Iris pigment epithelial cell (primary cell): Measurements from ENCODE around the gene GBF1.
A peak's percentile ranks its signal among the peaks of the same experiment; 100 is the strongest.
"Not testable (repeated sequence)": the region's sequence is repeated elsewhere in the genome, so short reads cannot be mapped to it uniquely, and the experiment has no call there.

Experiments used
- DNase-seq: peaks from one replicate; pipeline ENCODE4 v3.0.0-alpha.2; 2011; ENCODE audit warnings: low read depth

GBF1 gene

GRCh38 chr10:102245082-102245931 lies at the start of gene GBF1:
Gene GBF1 (plus strand): TSS chr10:102245532. CDS start chr10:102258939, 13,407 bp downstream.
- peak; percentile 100 for DNase-seq

- DNase-seq = no peak
These were observed 48.4 kb upstream of the GBF1 start for GRCh38 chr10:102196893-102197292.

- DNase-seq = no peak
These were observed 47.3 kb upstream of the GBF1 start for GRCh38 chr10:102198027-102198426.

- DNase-seq = no peak
These were observed 44.3 kb upstream of the GBF1 start for GRCh38 chr10:102200751-102201640.

- no peak for DNase-seq
These were observed 42.9 kb upstream of the GBF1 start for GRCh38 chr10:102202386-102202785.

GRCh38 chr10:102208311-102209035 lies 36.9 kb upstream of the GBF1 start:
- DNase-seq = no peak

GRCh38 chr10:102211615-102212299 lies 33.6 kb upstream of the GBF1 start:
- no peak for DNase-seq

GRCh38 chr10:102213599-102213998 lies 31.7 kb upstream of the GBF1 start:
- DNase-seq = not testable (repeated sequence)

GRCh38 chr10:102219370-102219769 lies 26.0 kb upstream of the GBF1 start:
- no peak for DNase-seq

GRCh38 chr10:102220612-102221011 lies 24.7 kb upstream of the GBF1 start:
- no peak for DNase-seq

- DNase-seq = no peak
These were observed 22.5 kb upstream of the GBF1 start for GRCh38 chr10:102222797-102223196.

GRCh38 chr10:102225646-102226541 lies 19.4 kb upstream of the GBF1 start, which contains the start of gene ELOVL3:
Gene ELOVL3 (plus strand): TSS chr10:102226299. CDS start chr10:102226549, 250 bp downstream.
- DNase-seq = peak; percentile 96

- DNase-seq = no peak
These were observed 18.8 kb upstream of the GBF1 start for GRCh38 chr10:102226542-102226870.

GRCh38 chr10:102227050-102227449 lies 18.3 kb upstream of the GBF1 start:
- DNase-seq = peak; percentile 88

GRCh38 chr10:102229810-102230263 lies 15.5 kb upstream of the GBF1 start:
- DNase-seq = peak; percentile 71

- peak; percentile 63 for DNase-seq
These were observed 15.0 kb upstream of the GBF1 start for GRCh38 chr10:102230264-102230860.

GRCh38 chr10:102230861-102231356 lies 14.4 kb upstream of the GBF1 start:
- peak; percentile 42 for DNase-seq

GRCh38 chr10:102231357-102232318 lies 13.7 kb upstream of the GBF1 start:
- DNase-seq = no peak

- no peak for DNase-seq
These were observed 11.3 kb upstream of the GBF1 start for GRCh38 chr10:102233997-102234396.
